NCI-H510A (cell line): ENCODE measurements around the gene CAMK2D.
A peak's percentile ranks its signal among the peaks of the same experiment; 100 is the strongest.

Experiments used
- DNase-seq: peaks from one replicate; lab custom pipeline; 2025; lab: John Stamatoyannopoulos, UW

CAMK2D gene

DNA sequence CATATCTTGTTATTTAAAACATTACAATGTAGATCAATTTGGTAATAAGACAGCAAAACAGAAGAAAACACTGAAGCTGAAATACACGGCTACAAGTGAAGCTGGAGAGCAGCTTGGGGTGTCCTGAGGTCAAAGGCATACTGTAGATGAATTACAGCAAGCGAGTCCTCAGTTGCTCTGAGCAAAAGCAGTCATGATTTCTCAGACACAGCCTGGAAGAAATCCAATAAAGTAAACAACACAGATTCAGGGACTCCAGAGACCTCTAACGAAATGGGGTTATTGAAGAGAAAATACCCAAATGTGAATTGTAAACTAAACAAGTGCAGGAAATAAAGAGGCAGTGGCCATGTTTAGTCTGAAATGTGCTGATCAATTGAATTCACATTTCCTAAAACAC is 324.4 kb downstream of the CAMK2D start:
- no peak for DNase-seq

- no peak for DNase-seq
These were observed 325.2 kb downstream of the CAMK2D start for GRCh38 chr4:113436360-113436759.

DNA sequence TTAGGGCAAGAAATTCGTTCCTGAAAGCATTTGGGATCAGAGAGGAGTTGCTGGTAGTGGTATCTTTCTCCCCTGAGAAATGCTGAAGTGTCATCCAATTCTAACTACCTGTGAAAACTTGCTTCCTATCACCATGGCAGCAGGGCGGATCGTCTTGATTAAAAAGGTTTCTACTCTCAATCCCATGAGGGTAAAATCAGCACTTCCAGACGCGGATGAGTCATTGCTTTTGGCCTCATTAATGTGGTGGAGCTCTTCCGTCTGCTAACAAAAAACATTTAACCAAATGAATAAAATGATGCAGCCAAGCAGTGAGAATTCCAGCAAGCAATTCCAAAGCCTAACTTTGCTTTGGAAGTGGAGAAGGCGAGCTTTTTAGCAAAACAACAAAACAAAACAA is 325.6 kb downstream of the CAMK2D start:
- no peak for DNase-seq

- DNase-seq = no peak
These were observed 327.3 kb downstream of the CAMK2D start for GRCh38 chr4:113434247-113434587.

DNA sequence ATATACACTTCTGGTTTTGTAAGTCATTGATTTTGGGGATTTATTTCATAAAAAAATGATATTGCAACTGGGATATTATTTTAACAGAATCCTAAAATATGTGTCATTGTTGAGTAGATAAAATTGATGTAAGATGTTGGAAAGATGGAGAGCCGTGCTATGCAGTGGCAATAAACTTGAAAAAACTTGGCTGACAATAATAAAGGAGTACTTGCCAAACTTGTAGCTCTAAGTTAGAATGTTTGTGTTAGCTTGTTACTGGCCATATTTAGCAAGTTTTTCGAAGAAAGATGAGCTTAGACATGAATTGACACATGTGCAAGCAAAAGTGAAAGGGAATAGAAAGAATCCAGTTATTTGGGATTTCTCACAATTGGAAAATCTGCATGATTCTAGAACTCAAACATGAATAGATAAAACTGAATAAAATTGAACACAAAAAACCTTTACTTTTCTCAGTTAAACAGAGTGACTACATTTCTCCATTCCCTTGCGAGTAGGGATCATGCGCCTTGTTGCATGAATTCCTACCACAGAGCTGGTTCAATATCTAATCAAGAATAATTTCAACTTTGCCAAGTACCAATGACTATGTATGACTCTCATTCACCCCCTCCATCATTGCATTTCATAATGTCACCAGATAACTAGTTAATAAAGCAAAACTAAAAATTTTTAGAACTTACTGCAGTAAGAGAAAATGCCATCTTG is 327.8 kb downstream of the CAMK2D start:
- DNase-seq = no peak

- no peak for DNase-seq
These were observed 328.4 kb downstream of the CAMK2D start for GRCh38 chr4:113433116-113433515.

GRCh38 chr4:113423631-113424030 is 337.9 kb downstream of the CAMK2D start:
- DNase-seq = no peak

- no peak for DNase-seq
These were observed 340.6 kb downstream of the CAMK2D start for GRCh38 chr4:113420938-113421337.

GRCh38 chr4:113419631-113420030 is 341.9 kb downstream of the CAMK2D start:
- DNase-seq = no peak

GRCh38 chr4:113411496-113411938 is 350.0 kb downstream of the CAMK2D start:
- no peak for DNase-seq

DNA sequence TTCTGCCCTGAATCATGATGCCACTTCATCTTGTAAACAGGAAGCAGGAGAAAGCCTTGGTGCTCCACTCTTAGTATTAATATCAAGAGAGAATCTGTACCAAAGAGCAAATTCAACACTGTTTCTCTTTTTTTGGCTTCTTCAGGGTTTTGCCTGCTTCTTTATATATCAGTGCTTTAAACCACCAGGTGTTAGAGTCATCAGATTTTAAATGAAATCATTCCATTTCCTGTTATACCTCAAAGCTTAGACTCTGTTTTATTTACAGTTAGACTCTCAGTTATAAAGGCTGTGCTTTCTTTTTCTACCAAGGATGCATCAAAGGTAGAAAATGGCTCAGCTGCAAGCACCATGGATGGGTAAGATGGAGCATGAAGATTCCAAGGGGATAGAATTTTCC is 350.9 kb downstream of the CAMK2D start:
- no peak for DNase-seq

DNA sequence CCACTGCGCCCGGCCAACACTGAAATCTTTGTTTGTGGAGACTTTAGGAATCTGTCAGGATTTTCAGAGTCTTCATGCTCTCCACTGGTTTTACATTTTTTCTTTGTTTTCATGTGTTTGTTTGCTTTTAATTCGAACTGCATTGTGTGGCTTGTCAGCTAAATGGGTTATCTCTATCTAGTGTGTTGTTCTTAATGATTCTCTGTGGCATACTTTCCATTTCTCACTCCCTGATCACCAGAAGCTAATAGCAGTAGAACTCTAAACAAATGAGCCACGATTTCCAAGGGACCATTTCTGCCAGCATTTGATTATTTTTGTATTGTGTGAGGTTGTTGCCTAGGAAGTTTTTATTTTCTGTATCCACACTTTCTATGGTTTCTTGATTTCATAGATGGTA is 352.4 kb downstream of the CAMK2D start:
- DNase-seq = no peak

GRCh38 chr4:113407409-113407808 is 354.1 kb downstream of the CAMK2D start:
- peak; percentile 10 for DNase-seq

DNA sequence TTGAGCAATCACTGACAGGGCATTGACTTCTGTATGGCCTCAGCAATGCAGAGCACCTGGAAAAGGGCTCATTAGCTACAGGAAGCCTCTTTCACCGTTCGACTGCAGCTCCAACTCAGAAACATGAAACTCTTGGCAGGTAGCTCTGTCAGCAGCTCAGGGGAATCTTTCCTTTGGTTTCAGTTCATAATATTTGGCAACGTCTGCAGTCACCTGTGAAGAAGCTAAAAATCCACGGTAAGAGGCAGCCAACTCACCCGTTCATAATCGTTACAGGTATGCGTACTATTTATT is 354.9 kb downstream of the CAMK2D start:
- peak; percentile 14 for DNase-seq

DNA sequence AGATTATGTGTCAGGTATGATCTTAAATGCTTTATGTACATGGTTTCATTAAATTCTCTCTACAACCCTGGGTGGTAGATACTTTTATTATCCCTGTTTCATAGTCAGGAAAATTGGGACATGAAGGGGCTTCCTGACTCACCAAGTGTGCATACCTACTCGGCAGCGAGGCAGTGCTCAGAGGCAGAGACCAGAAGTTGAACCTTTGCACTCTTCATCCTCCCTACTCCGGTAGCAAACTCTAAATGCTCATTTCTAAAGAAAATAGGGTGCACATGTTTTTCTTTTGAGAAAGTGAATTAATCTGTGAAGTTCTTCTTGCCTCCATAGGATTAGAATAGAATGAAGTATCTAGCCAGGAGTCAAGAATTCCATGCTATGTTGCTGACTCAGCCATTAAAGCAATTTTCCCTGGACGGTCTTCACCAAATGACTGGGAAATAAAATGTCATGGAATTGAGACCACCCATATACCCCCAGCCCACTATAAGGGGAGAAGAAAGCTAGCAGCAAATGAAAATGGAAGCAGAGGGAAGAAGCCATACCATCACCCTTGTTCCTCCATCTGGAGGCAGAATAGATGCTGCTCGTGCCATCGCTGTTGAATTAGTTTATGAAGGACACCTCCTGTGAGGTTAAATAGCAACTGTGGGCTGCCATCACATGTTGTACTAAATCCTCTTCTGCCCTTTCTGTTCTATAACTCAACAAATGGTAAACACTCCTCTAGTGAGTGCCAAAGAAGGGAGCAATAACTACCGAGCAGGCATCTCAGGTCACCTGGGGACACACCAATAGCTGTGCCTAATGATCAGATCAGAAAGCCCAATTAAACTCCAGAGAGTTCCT is 355.4 kb downstream of the CAMK2D start:
- DNase-seq = no peak

GRCh38 chr4:113404841-113405240 is 356.7 kb downstream of the CAMK2D start:
- no peak for DNase-seq

GRCh38 chr4:113404167-113404571 is 357.4 kb downstream of the CAMK2D start:
- no peak for DNase-seq
